ENCODE results near the gene ASCC2. TPM values are rescaled to one million over a fixed set of nuclear protein-coding genes. Genes with fewer than 3 reads are reported as not detected.
A peak's percentile ranks its signal among the peaks of the same experiment; 100 is the strongest.

Gene ASCC2
- total RNA-seq, 2 experiments from 2014 or later, result 55.3 to 58.5 TPM

GRCh38 chr22:29801153-29801552 lies 36.9 kb downstream of the ASCC2 start:
- no peak overlapping the region for H3K4me3 Mint-ChIP-seq
- peaks cover 32% of the 10 kb centered on the region for H3K36me3 Mint-ChIP-seq (ENCODE audit: low read depth)
- ATAC-seq, result no peak
- POLR2A ChIA-PET, result no interaction called here
- H3K9me3 Mint-ChIP-seq, result no peaks in the 10 kb centered on the region
- CTCF ChIA-PET, result no interaction called here
- no peaks in the 10 kb centered on the region for H3K27me3 Mint-ChIP-seq
- no peak overlapping the region for H3K27ac Mint-ChIP-seq
- intact Hi-C loops (cut with micrococcal nuclease), result no loop called here
- TF ChIP-seq, protein P1, sequence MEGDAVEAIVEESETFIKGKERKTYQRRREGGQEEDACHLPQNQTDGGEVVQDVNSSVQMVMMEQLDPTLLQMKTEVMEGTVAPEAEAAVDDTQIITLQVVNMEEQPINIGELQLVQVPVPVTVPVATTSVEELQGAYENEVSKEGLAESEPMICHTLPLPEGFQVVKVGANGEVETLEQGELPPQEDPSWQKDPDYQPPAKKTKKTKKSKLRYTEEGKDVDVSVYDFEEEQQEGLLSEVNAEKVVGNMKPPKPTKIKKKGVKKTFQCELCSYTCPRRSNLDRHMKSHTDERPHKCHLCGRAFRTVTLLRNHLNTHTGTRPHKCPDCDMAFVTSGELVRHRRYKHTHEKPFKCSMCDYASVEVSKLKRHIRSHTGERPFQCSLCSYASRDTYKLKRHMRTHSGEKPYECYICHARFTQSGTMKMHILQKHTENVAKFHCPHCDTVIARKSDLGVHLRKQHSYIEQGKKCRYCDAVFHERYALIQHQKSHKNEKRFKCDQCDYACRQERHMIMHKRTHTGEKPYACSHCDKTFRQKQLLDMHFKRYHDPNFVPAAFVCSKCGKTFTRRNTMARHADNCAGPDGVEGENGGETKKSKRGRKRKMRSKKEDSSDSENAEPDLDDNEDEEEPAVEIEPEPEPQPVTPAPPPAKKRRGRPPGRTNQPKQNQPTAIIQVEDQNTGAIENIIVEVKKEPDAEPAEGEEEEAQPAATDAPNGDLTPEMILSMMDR (IDR thresholded peaks at IDR 0.05), result no peak
- peaks cover 14% of the 10 kb centered on the region for H3K4me1 Mint-ChIP-seq (ENCODE audit: low read depth)
- no peak for DNase-seq

GRCh38 chr22:29799217-29799680 lies 38.8 kb downstream of the ASCC2 start:
- Mint-ChIP-seq H3K27me3 (no peaks in the 10 kb centered on the region), H3K27ac (no peak overlapping the region), H3K9me3 (no peaks in the 10 kb centered on the region), H3K36me3 (ENCODE audit: low read depth) (peaks cover 30% of the 10 kb centered on the region), H3K4me3 (no peak overlapping the region), H3K4me1 (ENCODE audit: low read depth) (peaks cover 14% of the 10 kb centered on the region)
- CTCF ChIA-PET, result no interaction called here
- TF ChIP-seq, protein P1 (IDR thresholded peaks at IDR 0.05), result no peak
- intact Hi-C loops (cut with micrococcal nuclease), result no loop called here
- ATAC-seq (no peak), DNase-seq (no peak)
- POLR2A ChIA-PET, result no interaction called here

GRCh38 chr22:29798801-29799200 lies 39.3 kb downstream of the ASCC2 start:
- intact Hi-C loops (cut with micrococcal nuclease), result no loop called here
- ChIA-PET POLR2A (no interaction called here), CTCF (no interaction called here)
- Mint-ChIP-seq H3K27ac (peak overlapping the region; percentile 63), H3K36me3 (ENCODE audit: low read depth) (peaks cover 30% of the 10 kb centered on the region), H3K4me1 (ENCODE audit: low read depth) (peaks cover 14% of the 10 kb centered on the region), H3K27me3 (no peaks in the 10 kb centered on the region), H3K9me3 (no peaks in the 10 kb centered on the region), H3K4me3 (no peak overlapping the region)
- ATAC-seq (no peak), DNase-seq (no peak)
- TF ChIP-seq, protein P1 (IDR thresholded peaks at IDR 0.05), result no peak

- Mint-ChIP-seq H3K4me1 (ENCODE audit: low read depth) (peaks cover 14% of the 10 kb centered on the region), H3K36me3 (ENCODE audit: low read depth) (peaks cover 29% of the 10 kb centered on the region), H3K27ac (peak overlapping the region; percentile 63), H3K4me3 (no peak overlapping the region), H3K9me3 (no peaks in the 10 kb centered on the region), H3K27me3 (no peaks in the 10 kb centered on the region)
- intact Hi-C loops (cut with micrococcal nuclease), result no loop called here
- TF ChIP-seq, protein P1 (IDR thresholded peaks at IDR 0.05), result no peak
- CTCF ChIA-PET, result no interaction called here
- peak; percentile 20 for ATAC-seq
- peak; percentile 6 for DNase-seq
- POLR2A ChIA-PET, result no interaction called here
Observed at GRCh38 chr22:29798318-29798717, 39.8 kb downstream of the ASCC2 start.

DNA sequence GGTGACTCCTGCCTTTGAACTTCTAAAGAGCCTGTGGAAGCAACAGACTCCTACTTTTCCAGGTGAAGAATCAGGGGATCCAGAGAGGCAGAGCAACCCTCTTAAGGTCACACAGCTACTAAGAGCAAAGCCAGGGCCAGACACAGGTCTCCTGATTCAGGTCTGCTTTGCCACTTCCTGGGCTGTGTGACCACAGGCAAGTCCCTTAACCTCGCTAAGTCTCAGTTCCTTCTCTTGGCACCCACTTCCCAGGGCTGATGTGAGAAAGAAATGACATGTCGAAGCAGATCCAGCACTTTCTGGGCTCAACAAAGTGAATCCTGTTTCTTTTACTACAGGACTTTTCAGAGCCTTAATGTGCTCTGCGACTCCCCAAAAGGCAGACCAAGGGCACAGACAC lies 40.7 kb downstream of the ASCC2 start:
- CTCF ChIA-PET, result interaction anchor here (3.6 kb wide), 1 partner anchor 208 kb away, joined by 10 read pairs; no protein-coding TSS in a partner anchor
- H3K9me3 Mint-ChIP-seq, result no peaks in the 10 kb centered on the region
- peaks cover 14% of the 10 kb centered on the region for H3K4me1 Mint-ChIP-seq (ENCODE audit: low read depth)
- peak overlapping the region; percentile 64 for H3K27ac Mint-ChIP-seq
- peak; percentile 41 for DNase-seq
- peak; percentile 60 for ATAC-seq
- H3K36me3 Mint-ChIP-seq (ENCODE audit: low read depth), result peaks cover 30% of the 10 kb centered on the region
- H3K27me3 Mint-ChIP-seq, result no peaks in the 10 kb centered on the region
- intact Hi-C loops (cut with micrococcal nuclease), result no loop called here
- H3K4me3 Mint-ChIP-seq, result no peak overlapping the region
- TF ChIP-seq, protein P1 (IDR thresholded peaks at IDR 0.05), result no peak
- POLR2A ChIA-PET, result interaction anchor here (1.0 kb wide), 1 partner anchor 9 kb away, joined by 3 read pairs; no protein-coding TSS in a partner anchor

All from activated CD8-positive, alpha-beta T cell treated with anti-CD3 and anti-CD28 coated beads for 36 hours (primary cell).